Loucy (cell line): Measurements from ENCODE around the gene PRKCZ.

Experiments used
- H2AFZ ChIP-seq: fragments of 200-600 bp; sonication (generic); 2 replicates; pipeline ENCODE4 v1.6.0; 2016; ENCODE audit warnings: antibody characterized with exemption, mild to moderate bottlenecking, low read length, moderate library complexity
- H3F3A ChIP-seq: fragments of 200-600 bp; 2 replicates; pipeline ENCODE4 v1.6.0; 2016; ENCODE audit warnings: antibody characterized with exemption, low read depth, mild to moderate bottlenecking
- H3K27me3 ChIP-seq: fragments of 200-600 bp; sonication (generic); 2 replicates; pipeline ENCODE4 v1.6.1; 2014; ENCODE audit warnings: low read length, mild to moderate bottlenecking; ENCODE audit not compliant: insufficient read depth, poor library complexity, severe bottlenecking
- H3K36me3 ChIP-seq: fragments of 200-600 bp; sonication (generic); 2 replicates; pipeline ENCODE4 v1.6.1; 2016; ENCODE audit warnings: low read length; ENCODE audit not compliant: insufficient read depth
- H3K4me1 ChIP-seq: fragments of 200-600 bp; sonication (generic); 2 replicates; pipeline ENCODE4 v1.5.1; 2014; ENCODE audit warnings: low read length, mild to moderate bottlenecking; ENCODE audit not compliant: insufficient read depth, poor library complexity, severe bottlenecking
- H3K4me2 ChIP-seq: fragments of 200-600 bp; sonication (generic); 2 replicates; pipeline ENCODE4 v1.6.0; 2014; ENCODE audit warnings: antibody characterized with exemption, low read length, low read depth, mild to moderate bottlenecking; ENCODE audit not compliant: poor library complexity, severe bottlenecking
- H3K4me3 ChIP-seq: fragments of 200-600 bp; sonication (generic); 2 replicates; pipeline ENCODE4 v1.5.1; 2014; ENCODE audit warnings: low read length, mild to moderate bottlenecking, mixed read lengths; ENCODE audit not compliant: poor library complexity, severe bottlenecking
- H3K79me2 ChIP-seq: fragments of 200-600 bp; sonication (generic); 2 replicates; pipeline ENCODE4 v1.6.1; 2014; ENCODE audit warnings: low read length; ENCODE audit not compliant: insufficient read depth
- H3K9ac ChIP-seq: fragments of 200-600 bp; sonication (generic); 2 replicates; pipeline ENCODE4 v1.6.0; 2014; ENCODE audit warnings: mild to moderate bottlenecking, low read depth, low read length, moderate library complexity; ENCODE audit not compliant: poor library complexity, severe bottlenecking
- H3K9me2 ChIP-seq: fragments of 200-600 bp; sonication (generic); replicated peaks from 2 replicates; pipeline ENCODE4 v1.6.1; 2016; ENCODE audit warnings: low read depth, low read length, mixed read lengths
- H3K9me3 ChIP-seq: fragments of 200-600 bp; sonication (generic); 2 replicates; pipeline ENCODE4 v1.6.1; 2014; ENCODE audit warnings: mild to moderate bottlenecking, antibody characterized with exemption, low read length, low read depth; ENCODE audit not compliant: insufficient read depth
- H4K20me1 ChIP-seq: fragments of 200-600 bp; sonication (generic); 2 replicates; pipeline ENCODE4 v1.6.0; 2014; ENCODE audit warnings: antibody characterized with exemption, low read length, mild to moderate bottlenecking; ENCODE audit not compliant: insufficient read depth, poor library complexity, severe bottlenecking
- CTCF ChIP-seq: fragments of 200-600 bp; sonication (generic); conservative IDR thresholded peaks from 2 replicates; pipeline ENCODE4 v1.5.1; 2014; ENCODE audit warnings: mild to moderate bottlenecking, antibody characterized with exemption, low read length
- EZH2phosphoT487 ChIP-seq: fragments of 200-600 bp; IDR thresholded peaks from 2 replicates; pipeline ENCODE4 v1.6.1; 2018; ENCODE audit warnings: antibody characterized with exemption, mild to moderate bottlenecking, moderate library complexity, borderline replicate concordance

The PRKCZ gene

GRCh38 chr1:2098839-2099785, 48.9 kb downstream of the PRKCZ start:
- Histone ChIP-seq H3K4me2 (no peak overlapping the region), H3K9ac (no peak overlapping the region), H3K4me1 (no peaks in the 10 kb centered on the region), H3K27me3 (no peaks in the 10 kb centered on the region), H2AFZ (no peak overlapping the region), H3K9me2 (no peaks in the 10 kb centered on the region), H3K4me3 (no peak overlapping the region), H3K36me3 (no peaks in the 10 kb centered on the region), H4K20me1 (no peaks in the 10 kb centered on the region), H3F3A (no peaks in the 10 kb centered on the region), H3K79me2 (no peaks in the 10 kb centered on the region), H3K9me3 (no peaks in the 10 kb centered on the region)
- no peak for TF ChIP-seq EZH2phosphoT487
- TF ChIP-seq CTCF, result no peak

GRCh38 chr1:2099886-2100779, 49.9 kb downstream of the PRKCZ start:
- H3K4me2 ChIP-seq, result no peak overlapping the region
- no peak overlapping the region for H3K4me3 ChIP-seq
- no peak overlapping the region for H2AFZ ChIP-seq
- no peaks in the 10 kb centered on the region for H3K27me3 ChIP-seq
- no peaks in the 10 kb centered on the region for H3K36me3 ChIP-seq
- H4K20me1 ChIP-seq, result no peaks in the 10 kb centered on the region
- no peaks in the 10 kb centered on the region for H3F3A ChIP-seq
- TF ChIP-seq EZH2phosphoT487 (no peak), CTCF (no peak)
- H3K4me1 ChIP-seq, result no peaks in the 10 kb centered on the region
- no peaks in the 10 kb centered on the region for H3K79me2 ChIP-seq
- H3K9me3 ChIP-seq, result no peaks in the 10 kb centered on the region
- H3K9me2 ChIP-seq, result no peaks in the 10 kb centered on the region
- H3K9ac ChIP-seq, result no peak overlapping the region

- Histone ChIP-seq H3K9me3 (no peaks in the 10 kb centered on the region), H3K9me2 (no peaks in the 10 kb centered on the region), H4K20me1 (no peaks in the 10 kb centered on the region), H3K36me3 (no peaks in the 10 kb centered on the region), H3K79me2 (no peaks in the 10 kb centered on the region), H3K4me2 (no peak overlapping the region), H2AFZ (no peak overlapping the region), H3K27me3 (no peaks in the 10 kb centered on the region), H3F3A (no peaks in the 10 kb centered on the region), H3K9ac (no peak overlapping the region), H3K4me1 (no peaks in the 10 kb centered on the region), H3K4me3 (no peak overlapping the region)
- TF ChIP-seq CTCF, result no peak
- TF ChIP-seq EZH2phosphoT487, result no peak
These were observed 50.5 kb downstream of the PRKCZ start for GRCh38 chr1:2100780-2101108.
